GM21723 (cell line): ENCODE data around the gene TMPRSS3.

ENCODE experiments used
- ATAC-seq: cut with Tn5 transposase; IDR thresholded peaks from one replicate; pipeline ENCODE4 v1.9.1; 2021; ENCODE audit warnings: mild to moderate bottlenecking, moderate library complexity; ENCODE audit not compliant: unreplicated experiment

The TMPRSS3 gene

DNA sequence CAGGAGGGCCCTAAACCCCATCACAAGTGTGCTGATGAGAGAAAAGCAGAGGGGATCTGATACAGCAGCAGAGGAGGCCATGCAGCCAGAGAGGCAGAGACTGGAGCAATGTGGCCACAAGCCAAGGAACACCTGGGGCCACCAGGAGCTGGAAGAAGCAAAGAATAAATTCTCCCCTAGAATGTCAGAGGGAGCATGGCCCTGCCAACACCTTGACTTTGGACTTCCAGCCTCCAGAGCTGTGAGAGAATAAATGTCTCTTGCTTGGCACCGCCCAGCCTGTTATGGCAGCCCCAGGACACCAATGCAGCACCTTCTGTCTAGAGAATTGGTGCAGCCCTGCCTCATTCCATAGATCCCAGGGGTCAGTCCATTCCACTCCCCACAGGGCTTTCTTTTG is 33.2 kb upstream of the TMPRSS3 start:
- ATAC-seq = no peak

DNA sequence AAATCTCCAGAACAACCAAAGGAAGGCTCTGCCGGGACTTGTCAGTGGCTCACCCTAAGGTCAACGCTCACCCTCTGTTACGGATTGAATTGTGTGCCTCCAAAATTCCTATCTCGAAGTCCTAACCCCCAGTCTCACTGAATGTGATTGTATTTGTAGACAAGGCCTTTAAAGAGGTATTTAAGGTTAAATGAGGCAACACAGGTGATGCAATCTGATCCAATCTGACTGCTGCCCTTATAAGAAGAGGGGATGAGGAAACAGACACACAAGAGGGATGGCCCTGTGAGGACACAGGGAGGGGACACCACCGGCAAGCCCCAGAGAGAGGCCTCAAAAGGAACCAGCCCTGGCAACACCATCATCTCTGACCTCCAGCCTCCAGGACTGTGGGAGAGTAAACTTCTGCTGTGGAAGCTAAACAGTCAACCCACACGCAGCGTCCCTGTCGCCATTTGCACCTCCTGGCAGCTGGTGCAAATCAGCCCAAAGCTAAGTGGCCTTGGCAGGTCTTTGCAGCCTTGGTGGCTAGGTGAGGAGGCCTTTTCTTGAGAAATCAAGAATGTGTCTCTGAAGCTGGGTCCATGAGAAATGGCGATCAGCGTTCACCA is 32.1 kb upstream of the TMPRSS3 start:
- no peak for ATAC-seq

DNA sequence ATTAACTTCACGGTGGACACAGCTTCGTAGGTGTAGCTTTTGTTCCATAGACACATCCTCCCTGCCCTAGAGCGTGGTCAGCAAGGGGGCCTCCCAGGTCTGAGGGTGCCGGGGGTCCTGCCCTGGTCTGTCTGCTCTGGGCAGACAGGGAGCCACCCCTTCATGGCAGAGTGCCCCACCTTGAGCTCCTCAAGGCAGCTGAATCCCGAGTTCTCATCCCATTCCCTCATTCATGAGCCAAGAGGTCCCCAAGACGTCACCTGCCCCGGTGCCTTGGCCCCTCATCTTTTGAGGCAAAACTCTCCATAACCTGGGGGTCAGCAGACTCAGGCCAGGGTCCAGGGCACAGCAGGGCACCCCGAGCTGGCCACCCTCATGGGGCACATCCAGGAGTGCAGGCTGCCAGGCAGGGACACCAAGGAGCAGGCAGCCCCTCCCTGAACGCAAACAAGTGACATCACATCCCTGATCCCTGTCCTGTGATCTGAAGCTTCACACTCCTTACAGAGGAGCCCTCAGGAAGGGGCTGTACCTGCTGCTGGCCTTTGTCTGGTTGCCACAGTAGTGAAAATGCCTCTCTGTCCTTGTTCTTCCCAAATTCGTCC is 31.1 kb upstream of the TMPRSS3 start:
- no peak for ATAC-seq

DNA sequence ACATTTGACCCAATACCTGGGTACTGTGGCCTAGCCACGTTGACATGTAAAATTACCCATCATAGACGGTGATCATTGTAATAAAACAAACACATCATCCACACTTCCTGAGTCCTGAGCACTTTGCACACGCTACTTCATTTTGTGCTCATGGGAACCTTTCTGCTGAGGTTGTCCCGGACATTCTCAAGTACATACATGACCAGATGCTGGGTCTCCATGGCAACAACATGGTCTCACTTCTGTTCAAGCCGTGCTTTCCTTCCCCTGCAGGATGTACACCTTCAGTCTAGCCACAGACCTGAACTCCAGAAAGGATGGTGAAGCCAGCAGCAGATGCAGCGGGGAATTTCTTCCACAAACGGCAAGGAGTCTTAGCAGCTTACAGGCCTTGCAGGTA is 30.6 kb upstream of the TMPRSS3 start:
- ATAC-seq = no peak

DNA sequence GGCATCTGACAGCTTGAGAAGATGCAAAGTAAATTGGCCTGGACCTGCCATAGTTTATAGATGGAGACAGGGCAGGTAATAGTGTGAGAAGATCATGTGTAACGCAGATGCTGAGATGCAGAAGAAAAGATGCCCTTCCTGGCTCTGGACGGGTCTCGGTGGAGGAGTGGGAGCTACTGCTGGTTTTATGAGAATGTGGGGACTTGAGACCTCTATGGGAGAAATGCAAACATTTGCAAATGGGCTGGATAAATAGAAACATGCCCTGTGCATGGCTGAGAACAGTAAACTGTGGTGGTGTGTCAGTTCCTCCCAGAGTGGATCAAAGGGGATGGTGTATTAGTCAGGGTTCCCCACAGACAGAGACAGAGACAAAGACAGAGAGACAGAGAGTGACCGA is 29.7 kb upstream of the TMPRSS3 start:
- no peak for ATAC-seq

DNA sequence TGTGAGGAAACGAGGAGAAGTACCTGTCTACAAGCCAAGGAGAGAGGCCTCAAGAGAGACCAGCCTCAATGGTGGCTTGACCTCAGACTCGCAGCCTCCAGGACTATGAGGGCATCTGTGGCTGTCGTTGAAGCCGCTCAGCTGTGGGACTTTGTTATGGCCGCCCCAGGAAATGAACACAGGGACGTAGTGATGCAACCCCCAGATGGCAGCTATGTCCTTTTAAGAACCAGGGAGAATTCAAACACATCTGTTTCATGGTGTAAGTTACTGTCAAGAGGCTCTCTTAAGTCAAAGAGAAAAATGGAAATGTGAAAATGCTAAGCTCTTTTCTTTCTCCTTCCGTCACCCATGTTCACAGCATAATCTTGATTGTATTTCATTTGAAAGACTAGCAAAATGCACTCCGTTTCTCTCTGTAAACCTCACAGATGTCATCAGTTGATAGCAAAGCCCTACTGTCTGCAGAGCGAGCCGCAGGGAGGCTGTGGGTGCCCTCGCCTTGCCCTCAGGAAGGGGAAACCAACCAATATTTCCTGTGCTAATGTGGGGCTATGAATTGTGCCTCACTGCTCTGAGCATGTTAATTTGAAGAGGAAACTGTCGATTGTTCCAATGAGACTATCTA is 29.2 kb upstream of the TMPRSS3 start:
- no peak for ATAC-seq

DNA sequence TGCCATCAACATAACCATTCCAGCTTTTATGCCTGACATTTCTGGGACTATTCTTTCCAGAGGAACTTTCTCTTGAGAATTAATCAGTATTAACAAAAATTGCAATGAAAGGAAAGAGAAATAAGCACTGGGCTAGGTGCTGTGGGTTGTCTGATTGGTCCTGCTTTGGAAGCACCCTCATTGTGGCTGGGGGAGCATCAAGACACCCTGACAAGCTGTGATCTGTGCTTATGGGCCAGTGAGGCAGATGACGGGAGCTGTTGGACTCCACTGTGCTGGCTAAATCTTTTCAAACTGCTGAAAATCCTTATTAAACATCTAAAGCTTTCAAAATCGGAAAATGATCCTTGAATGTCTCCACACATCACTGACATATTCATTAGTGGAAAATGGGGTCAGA is 27.8 kb upstream of the TMPRSS3 start:
- peak; percentile 19 for ATAC-seq

DNA sequence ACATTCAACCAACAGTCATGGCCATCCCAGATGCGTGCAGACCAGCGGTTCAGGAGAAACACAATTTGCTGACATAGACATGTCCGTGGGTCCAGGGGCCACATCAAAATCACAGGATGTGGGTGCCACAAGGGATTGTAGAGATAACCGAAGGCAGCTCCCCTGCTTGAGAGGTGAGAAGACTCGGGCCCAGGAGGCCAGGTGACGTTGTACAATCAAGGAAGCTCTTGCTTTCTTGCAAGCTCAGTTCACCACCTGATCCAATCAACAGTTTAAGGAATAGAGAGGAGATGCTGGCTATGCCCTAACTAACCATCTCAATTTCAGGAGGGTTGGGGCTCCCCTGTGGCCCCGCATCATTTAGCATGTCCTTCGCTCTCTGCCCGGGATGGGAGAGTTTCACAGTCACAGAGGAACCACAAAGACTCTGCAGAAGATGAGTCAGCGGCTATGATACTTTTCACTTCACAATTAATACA is 27.4 kb upstream of the TMPRSS3 start:
- ATAC-seq = peak; percentile 77

DNA sequence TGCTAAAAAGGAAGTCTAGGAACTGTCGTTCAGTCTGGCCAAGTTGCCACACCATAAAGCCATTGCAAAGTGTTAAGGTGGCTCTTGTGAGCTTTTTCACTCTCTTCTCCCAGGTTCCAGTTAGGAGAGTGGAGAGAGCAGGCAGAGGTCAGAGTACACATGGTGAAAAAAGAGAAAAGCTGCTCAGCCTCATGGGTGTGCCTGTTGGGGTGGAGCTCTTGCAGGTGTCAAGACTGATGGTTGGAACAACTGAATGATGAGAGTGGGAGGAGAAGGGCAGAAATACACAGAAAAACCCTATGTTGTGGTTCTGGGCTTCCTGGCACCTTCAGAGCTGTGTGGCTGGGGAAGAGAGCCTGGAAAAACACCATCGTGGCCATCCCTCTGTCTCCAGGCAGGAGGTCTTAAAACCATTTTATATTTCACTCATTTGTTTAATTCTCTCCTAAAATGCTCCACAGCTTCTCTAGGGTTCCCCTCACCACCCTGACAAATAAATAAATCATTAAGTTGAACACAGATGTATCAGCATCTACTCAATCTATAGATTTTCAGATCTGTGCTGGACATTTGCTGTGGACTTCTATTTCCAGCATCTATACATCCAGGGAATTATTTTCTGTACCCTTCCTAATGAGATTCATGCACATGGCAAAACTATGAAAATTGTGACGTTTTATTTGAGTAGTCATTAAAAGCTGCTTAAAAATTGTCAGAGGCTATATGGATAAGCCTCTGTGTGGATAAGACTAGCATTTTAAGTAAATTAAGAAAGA is 25.4 kb upstream of the TMPRSS3 start:
- ATAC-seq = no peak

DNA sequence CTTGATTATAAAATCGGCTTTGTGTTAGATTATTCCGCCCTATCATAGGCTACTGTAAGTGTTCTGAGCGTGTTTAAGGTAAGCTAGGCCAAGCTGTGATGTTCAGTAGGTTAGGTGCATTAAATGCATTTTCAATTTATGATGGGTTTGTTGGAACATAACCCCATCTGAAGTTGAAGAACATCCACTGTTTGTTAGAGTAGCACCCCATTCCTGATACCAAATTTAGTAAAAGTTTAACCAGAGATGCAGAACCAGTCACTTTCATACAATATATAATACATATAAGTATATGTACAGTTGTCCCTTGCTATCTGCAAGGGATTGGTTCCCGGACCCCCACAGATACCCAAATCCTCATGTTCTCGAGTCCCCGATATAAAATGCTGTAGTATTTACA is 24.0 kb upstream of the TMPRSS3 start:
- no peak for ATAC-seq

DNA sequence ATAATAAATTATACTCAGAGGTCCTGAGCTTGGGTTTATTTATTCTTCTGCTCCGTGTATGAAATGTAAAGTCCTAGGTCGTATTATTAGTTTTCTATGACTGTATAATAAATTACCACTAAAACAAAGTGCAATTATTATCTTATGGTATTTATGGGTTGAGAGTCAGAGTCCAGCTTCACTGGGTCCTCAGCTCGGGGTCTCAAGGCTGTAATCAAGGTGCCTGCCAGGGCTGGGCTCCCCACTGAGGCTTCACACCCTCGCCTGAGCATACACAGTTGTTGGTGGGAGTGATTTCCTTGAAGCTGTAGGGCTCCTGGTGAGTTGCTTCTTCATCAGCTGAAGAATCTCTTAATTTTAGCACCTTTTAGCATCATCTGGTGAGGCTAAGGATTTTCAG is 23.0 kb upstream of the TMPRSS3 start:
- no peak for ATAC-seq

DNA sequence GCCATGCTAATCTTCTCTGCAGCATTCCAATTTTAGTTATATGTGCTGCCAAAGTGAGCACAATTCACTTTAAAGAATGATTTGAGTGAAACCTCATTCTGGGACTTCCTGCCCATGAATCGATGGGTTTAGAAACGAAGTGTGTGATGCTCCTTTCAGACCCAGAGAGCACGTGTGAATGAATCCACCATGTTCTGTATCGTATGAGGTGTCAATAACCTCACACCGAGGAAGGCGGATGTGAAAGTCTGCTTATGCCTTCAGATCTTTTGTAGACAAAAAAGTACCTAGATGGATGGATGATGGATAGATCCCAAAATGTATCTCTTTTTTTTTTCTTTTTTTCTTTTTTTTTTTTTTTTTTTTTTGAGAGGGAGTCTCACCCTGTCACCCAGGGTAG is 21.7 kb upstream of the TMPRSS3 start:
- no peak for ATAC-seq

DNA sequence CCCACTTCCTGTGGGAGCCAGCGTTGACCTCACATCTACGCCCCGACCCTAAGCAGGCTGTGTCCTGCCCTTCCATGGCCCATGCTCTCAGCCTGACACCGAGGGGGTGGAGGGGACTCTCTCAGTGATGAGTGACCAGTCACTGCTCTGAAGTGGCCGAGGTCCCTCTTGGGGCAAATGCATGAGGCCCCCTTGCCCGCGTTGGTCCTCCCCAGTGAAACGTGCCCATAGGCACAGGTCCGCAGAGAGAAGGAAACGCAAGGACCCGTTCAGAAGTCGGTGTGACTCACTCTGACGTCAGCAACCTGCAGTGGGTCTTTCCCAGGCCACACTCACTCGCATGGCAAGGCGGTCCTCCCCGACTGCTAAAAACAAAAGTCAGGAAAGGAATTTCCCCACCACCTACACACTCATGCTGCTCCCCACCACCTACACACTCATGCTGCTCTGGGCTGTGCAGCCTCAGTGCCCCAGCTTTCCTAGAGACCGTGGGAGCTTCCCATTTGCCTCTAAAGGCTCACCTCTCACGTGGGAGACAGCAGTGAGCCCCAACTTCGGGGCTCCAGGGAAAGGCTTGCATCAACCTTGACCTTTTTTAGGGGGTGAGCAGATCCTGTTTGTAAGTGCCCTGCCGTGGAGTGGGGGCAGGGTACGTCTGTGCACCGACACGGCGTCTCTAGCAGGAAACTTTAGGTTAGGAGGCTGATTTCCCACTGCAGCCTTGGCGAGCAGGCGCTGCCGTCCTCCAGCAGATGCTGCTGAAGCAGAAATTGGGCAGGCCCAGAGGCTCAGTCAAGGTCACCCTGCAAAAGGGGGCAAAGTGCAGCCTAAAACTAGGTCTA is 19.3 kb upstream of the TMPRSS3 start:
- peak; percentile 79 for ATAC-seq

DNA sequence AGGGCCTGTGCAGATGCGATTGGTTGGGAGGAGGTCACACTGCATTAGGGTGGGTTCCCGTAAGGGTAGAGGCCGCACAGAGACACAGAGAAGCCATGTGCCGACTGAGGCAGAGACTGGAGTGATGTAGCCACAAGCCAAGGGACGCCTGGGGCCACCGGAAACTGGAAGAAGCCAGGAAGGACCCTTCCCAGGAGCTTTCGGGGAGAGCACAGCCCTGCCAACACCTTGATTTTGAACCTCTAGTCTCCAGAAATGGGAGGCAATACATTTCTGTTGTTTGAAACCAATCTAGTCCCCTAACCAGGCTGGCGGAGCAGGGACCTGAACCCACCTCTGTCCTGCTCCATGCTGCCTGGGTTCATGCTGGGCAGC is 18.7 kb upstream of the TMPRSS3 start:
- ATAC-seq = no peak

DNA sequence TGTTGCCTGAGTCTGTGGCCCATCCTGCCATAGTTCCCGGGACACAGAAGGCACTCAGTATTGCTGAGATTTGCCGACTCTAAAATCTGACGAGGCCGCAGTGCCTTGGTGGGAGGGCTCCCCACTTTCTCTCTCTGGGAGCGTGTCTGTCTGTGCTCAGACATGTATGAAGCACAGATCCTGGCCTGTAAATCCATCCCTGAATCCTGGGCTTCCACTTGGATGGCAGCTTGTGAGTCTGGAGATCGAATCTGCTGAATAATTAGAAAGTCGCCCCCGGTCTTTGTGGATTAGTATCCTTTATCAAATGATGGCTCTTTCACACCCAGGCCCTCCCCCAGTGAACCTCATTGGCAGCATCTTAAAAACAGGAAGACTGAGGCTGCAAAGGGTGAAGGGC is 18.2 kb upstream of the TMPRSS3 start:
- ATAC-seq = no peak

DNA sequence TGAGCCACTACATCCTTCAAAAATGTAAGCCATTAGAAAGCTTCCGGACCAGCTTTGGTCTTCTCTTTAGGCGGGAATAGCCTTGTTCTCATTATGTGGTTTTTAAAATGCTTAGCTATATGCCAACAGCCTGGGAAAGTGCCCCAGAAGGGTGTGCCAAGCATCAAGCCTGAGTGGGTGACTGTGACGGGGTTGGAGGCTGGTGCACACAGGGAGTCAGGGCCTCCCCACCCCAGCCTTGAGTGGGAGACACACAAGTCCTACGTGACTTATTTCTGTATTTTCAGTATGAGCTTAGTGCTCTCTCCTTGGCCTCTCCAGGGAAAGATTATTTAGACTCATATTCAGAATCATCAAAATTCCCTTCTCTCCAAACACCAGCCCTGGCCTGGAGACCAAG is 17.6 kb upstream of the TMPRSS3 start:
- ATAC-seq = no peak

DNA sequence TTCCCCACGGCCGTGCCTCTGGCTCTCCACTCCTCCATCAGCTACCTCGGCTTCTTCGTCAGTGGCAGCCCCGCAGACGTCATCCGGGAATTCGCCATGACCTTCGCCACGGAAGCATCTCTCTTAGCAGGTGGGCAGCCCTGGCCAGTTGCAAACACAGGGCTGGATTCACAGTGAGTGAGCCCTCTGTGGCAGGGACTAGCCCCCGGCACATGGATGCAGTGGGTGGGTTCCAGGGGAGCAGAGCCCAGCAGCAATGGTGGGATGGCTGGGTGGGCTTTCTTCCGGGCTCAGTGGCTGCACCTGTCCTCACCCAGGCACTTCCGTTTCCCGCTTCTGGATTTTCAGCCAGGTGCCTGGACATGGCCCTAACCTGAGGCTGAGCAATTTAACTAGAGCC is 17.2 kb upstream of the TMPRSS3 start:
- no peak for ATAC-seq

DNA sequence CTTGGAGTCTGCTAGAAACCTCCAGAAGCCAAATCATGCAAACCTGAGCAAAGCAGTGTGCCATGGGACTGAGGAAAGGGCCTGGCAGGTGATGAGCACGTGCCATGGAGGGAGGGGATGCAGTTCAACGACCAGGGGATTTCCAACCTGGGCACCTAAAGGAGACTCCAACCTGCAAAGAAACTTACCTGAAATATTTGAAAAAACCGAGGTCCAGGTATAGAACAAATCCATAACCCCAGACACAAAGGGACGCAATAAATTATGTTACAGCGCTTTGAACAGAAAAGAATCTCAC is 16.7 kb upstream of the TMPRSS3 start:
- ATAC-seq = no peak

DNA sequence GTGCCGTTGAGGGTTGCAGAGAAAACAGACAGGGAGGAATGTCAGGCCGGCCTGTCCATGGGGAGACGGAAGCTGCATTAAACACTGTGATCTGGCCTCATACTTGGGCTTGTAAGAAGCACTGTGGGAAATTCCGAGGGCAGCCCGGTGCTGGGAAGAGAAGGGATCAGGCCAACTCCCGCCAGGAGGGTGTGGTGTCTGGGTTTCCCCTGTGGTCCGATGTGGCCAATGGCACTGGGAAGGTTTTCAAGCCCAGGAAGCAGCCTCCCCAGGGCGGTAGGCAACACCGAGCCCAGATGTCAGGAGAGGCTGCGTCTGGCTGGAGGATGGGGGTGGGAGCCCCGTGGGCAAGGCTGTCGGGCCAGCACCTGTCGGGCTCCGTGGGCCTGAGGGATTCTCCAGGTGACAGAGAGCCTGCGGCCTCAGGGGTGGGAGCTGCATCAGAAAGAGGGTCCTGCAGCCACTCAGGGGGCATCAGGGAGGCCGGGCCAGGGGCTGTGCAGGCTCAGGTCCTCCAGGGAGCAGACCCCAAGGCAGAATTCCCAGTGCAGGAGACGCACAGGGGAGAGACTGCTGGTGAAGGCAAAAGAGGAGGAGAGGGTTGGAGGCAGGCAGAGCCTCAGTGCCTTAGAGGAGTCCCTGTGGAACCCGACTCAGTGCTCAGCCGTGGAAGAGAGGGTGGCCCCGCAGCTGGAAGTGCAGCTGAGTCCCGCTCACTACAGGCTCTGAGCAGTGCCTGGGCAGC is 16.2 kb upstream of the TMPRSS3 start:
- ATAC-seq = no peak

DNA sequence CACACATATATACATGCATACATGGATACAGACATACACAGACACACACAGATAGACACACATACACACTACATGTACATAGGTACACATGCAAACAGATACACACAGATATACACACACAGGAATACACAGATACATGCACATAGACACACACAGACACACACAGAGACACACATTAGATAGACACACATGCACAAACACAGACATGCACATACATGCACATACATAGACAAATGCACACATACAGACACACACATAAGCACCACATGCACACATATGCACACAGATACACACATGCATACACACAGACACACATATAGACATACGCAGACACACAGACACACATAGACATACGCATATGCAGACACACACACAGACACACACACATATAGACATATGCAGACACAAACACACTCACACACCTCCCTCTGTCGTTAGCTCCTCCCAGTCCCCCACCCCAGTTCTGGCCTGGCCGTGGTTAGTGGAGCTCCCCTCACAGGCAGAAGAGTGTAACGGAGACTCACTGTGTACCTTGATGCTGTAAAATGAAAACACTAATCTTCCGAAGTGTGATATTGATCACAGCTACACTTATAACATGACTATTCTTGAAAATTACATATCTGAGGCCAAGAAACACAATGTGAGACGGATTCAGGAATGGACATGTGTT is 15.5 kb upstream of the TMPRSS3 start:
- ATAC-seq = no peak
